HG03457 (cell line): Measurements from ENCODE around the gene PPRC1.
"Not testable (repeated sequence)": the region's sequence is repeated elsewhere in the genome, so short reads cannot be mapped to it uniquely, and the experiment has no call there.

ENCODE experiments used
- ATAC-seq: cut with Tn5 transposase; IDR thresholded peaks from one replicate; pipeline ENCODE4 v1.9.1; 2021; ENCODE audit warnings: moderate number of reproducible peaks; ENCODE audit not compliant: unreplicated experiment

The PPRC1 gene

GRCh38 chr10:102188941-102189898, 56.4 kb downstream of the PPRC1 start:
- ATAC-seq: not testable (repeated sequence)

- ATAC-seq: no peak
Observed at GRCh38 chr10:102191956-102192355, 59.1 kb downstream of the PPRC1 start.

GRCh38 chr10:102195296-102195870, 62.5 kb downstream of the PPRC1 start:
- ATAC-seq: no peak

- no peak for ATAC-seq
Observed at GRCh38 chr10:102196893-102197292, 64.1 kb downstream of the PPRC1 start.

- no peak for ATAC-seq
Observed at GRCh38 chr10:102198027-102198426, 65.2 kb downstream of the PPRC1 start.
